Muscle layer of colon (tissue), 2 donors: ENCODE data around the gene DMKN.
"Not testable (repeated sequence)": the region's sequence is repeated elsewhere in the genome, so short reads cannot be mapped to it uniquely, and the experiment has no call there.

ENCODE experiments used
- H3K27ac ChIP-seq: one replicate; pipeline ENCODE4 v1.7.0; 2013; ENCODE audit warnings: low read depth, mild to moderate bottlenecking, low read length, moderate library complexity
- H3K27me3 ChIP-seq, 2 donors: one replicate each; pipeline ENCODE4 v1.7.0; 2013; ENCODE audit warnings: low read length in 2 of 2, mild to moderate bottlenecking in 2 of 2; ENCODE audit not compliant: insufficient read depth in 2 of 2, control insufficient read depth in 1 of 2
- H3K36me3 ChIP-seq: one replicate; pipeline ENCODE4 v1.7.0; 2013; ENCODE audit warnings: mild to moderate bottlenecking, low read length; ENCODE audit not compliant: insufficient read depth
- H3K4me1 ChIP-seq: one replicate; pipeline ENCODE4 v1.7.0; 2013; ENCODE audit warnings: mild to moderate bottlenecking, low read length; ENCODE audit not compliant: insufficient read depth
- H3K4me3 ChIP-seq, 2 donors: one replicate each; pipeline ENCODE4 v1.7.0; 2013; ENCODE audit warnings: low read length in 2 of 2, low read depth in 1 of 2, mild to moderate bottlenecking in 1 of 2, moderate library complexity in 1 of 2
- H3K9ac ChIP-seq: one replicate; pipeline ENCODE4 v1.7.0; 2013; ENCODE audit warnings: low read length
- H3K9me3 ChIP-seq: one replicate; pipeline ENCODE4 v1.7.0; 2013; ENCODE audit warnings: mild to moderate bottlenecking, low read length
- donor health status: abdominal sarcoma.
- donor health status: Adenocarcinoma of cecum.

DMKN gene

DNA sequence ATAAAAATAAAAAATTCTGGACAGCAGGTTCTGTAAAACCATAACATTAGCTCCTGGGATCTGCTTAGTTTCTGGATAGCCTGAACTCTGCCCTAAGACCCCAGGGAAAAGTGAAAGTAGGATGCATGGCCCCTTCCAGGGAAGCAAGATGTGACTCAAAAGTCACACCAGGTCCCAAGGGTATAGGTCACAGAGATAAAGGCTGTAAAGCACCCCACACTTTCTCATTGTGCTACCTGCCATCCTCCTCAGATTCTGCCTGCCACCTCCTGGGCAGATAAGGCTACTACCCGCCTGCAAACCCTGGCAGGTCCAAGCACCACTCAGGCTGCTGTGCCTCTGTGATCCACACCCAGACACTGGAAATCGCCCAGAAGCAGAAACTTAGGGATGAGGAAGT is 44.8 kb downstream of the DMKN start:
- no peaks in the 10 kb centered on the region for H3K4me1 ChIP-seq
- no peaks in the 10 kb centered on the region for H3K27me3 ChIP-seq
- no peak overlapping the region for H3K27ac ChIP-seq
- no peak overlapping the region for H3K4me3 ChIP-seq
- H3K9me3 ChIP-seq = no peaks in the 10 kb centered on the region
- H3K36me3 ChIP-seq = no peaks in the 10 kb centered on the region
- H3K9ac ChIP-seq = no peak overlapping the region

DNA sequence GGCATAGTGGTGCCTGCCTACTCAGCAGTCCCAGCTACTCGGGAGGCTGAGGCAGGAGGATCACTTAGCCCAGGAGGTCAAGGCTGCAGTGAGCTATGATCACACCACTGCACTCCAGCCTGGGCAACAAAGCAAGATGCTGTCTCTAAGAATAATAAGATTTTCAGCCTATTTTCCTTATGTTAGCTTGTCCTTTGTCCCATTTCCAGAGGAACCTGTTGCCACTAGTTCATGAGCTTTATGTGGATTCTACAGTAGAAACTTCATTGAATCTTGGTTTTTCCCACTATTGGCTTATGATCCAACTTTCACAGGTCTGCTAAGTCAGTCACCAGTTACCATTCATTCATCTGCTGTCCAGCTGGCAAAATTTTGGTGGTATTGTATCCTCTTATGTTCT is 47.2 kb downstream of the DMKN start:
- no peaks in the 10 kb centered on the region for H3K4me1 ChIP-seq
- no peaks in the 10 kb centered on the region for H3K36me3 ChIP-seq
- H3K27ac ChIP-seq = no peak overlapping the region
- no peaks in the 10 kb centered on the region for H3K27me3 ChIP-seq
- H3K9ac ChIP-seq = no peak overlapping the region
- no peak overlapping the region for H3K4me3 ChIP-seq
- H3K9me3 ChIP-seq = no peaks in the 10 kb centered on the region

DNA sequence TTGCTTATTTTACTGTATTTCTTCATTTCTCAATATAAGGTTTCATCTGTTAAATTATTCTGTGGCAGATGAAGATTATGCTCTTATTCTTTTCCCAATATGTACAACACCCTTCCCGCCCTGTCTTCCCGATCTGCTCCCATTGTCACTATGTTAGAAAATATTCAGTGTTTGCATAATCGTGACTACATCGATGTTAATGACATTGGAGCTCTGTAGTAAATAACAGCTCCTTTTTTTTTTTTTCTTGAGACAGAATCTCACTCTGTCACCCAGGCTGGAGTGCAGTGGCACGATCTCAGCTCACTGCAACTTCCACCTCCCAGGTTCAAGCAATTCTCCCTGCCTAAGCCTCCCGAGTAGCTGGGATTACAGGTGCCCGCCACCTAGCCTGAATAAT is 50.5 kb downstream of the DMKN start:
- H3K9ac ChIP-seq, H3K4me1 ChIP-seq, H3K36me3 ChIP-seq, H3K4me3 ChIP-seq, H3K27me3 ChIP-seq, H3K9me3 ChIP-seq, H3K27ac ChIP-seq: not testable (repeated sequence)

DNA sequence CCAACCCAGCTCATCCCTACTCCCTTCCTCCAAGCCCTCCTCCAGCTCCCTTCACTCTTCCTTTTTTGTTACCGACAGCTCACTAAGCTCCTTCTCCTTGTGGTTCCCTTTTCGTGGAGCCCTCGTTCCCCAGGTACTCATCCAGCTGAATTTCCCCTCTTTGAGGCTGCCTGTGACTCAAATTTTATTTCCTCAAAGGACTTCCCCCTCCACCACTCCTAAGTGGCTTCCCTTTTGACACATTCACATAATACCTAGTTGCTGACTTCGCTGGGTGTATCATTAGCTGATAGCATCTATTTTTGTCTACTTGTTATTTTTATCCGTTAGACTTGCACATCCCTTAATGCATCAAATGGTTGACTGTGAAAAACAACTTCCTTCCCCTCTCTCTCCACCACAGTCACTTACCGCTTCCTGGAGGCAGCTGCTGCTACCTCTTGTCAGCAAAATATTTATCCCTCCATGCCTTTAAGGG is 50.9 kb downstream of the DMKN start:
- Histone ChIP-seq H3K4me3 (no peak overlapping the region), H3K9me3 (no peaks in the 10 kb centered on the region), H3K27ac (no peak overlapping the region), H3K4me1 (peaks cover 4% of the 10 kb centered on the region), H3K27me3 (no peaks in the 10 kb centered on the region), H3K36me3 (no peaks in the 10 kb centered on the region), H3K9ac (no peak overlapping the region)

DNA sequence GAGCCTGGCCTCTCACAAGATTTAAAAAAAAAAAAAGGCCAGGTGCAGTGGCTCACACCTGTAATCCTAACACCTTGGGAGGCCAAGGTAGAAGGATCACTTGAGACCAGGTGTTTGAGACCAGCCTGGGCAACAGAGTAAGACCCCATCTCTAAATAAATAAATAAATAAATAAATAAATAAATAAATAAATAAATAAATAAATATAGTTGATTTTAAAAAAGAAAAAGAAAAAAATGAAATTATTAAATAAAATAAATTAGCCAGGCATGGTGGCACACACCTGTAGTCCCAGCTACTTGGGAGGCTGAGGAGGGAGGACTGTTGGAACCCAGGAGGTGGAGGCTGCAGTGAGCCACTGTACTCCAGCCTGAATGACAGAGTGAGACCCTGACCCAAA is 51.7 kb downstream of the DMKN start:
- not testable (repeated sequence) for H3K4me3 ChIP-seq, H3K4me1 ChIP-seq, H3K27me3 ChIP-seq, H3K9ac ChIP-seq, H3K27ac ChIP-seq, H3K36me3 ChIP-seq, H3K9me3 ChIP-seq

DNA sequence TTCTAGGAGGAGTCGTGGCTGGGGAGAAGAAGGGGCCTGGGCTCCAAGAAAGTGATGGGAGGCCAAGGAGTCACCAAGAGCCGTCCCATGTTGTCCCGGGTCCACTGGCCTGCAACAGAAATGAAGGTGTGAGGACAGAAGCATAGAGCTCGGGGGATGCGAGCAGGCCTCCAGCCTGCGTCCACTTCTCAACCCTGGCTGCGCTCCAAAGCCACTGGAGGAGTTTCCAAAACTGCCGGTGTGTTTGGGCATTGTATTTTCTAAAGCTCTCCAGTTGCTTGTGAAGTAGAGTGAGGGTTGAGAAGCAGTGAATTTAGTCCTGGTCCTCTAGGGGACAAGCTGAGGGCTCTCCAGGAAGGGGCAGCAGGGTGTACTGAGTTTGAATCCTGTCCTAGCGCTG is 52.4 kb downstream of the DMKN start:
- Histone ChIP-seq H3K9me3 (no peaks in the 10 kb centered on the region), H3K9ac (no peak overlapping the region), H3K27ac (no peak overlapping the region), H3K4me1 (peaks cover 4% of the 10 kb centered on the region), H3K27me3 (no peaks in the 10 kb centered on the region), H3K36me3 (no peaks in the 10 kb centered on the region), H3K4me3 (no peak overlapping the region)

DNA sequence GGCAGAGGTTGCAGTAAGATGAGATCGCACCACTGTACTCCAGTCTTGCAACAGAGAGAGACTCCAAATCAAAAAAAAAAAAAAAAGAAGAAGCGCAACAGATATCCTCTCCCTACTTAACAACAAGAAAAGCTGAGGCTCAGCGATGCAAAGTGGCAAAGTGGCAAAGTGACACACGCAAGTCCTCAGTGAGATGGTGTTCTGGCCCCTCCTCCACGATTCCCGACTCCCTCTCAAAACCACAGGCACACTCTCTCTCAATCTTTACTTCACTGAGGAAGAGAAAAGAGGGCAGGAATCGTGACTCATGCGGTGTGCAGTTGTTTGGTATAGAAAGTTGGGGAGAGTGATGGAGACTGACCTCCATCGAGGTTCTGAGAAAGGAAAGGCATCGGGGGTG is 52.8 kb downstream of the DMKN start:
- Histone ChIP-seq H3K27me3 (no peaks in the 10 kb centered on the region), H3K36me3 (no peaks in the 10 kb centered on the region), H3K4me3 (no peak overlapping the region), H3K9ac (no peak overlapping the region), H3K9me3 (no peaks in the 10 kb centered on the region), H3K27ac (no peak overlapping the region), H3K4me1 (peaks cover 4% of the 10 kb centered on the region)

GRCh38 chr19:35459414-35460082 is 53.9 kb downstream of the DMKN start:
- Histone ChIP-seq H3K27me3 (no peaks in the 10 kb centered on the region), H3K9ac (no peak overlapping the region), H3K27ac (no peak overlapping the region), H3K36me3 (no peaks in the 10 kb centered on the region), H3K4me1 (peaks cover 4% of the 10 kb centered on the region), H3K9me3 (no peaks in the 10 kb centered on the region), H3K4me3 (no peak overlapping the region)

- Histone ChIP-seq H3K4me1 (peaks cover 4% of the 10 kb centered on the region), H3K9me3 (no peaks in the 10 kb centered on the region), H3K9ac (no peak overlapping the region), H3K36me3 (no peaks in the 10 kb centered on the region), H3K27ac (no peak overlapping the region), H3K27me3 (no peaks in the 10 kb centered on the region), H3K4me3 (no peak overlapping the region)
Measured at GRCh38 chr19:35458731-35459391, 54.6 kb downstream of the DMKN start.

GRCh38 chr19:35458192-35458591 is 55.3 kb downstream of the DMKN start:
- H3K9me3 ChIP-seq = no peaks in the 10 kb centered on the region
- H3K27me3 ChIP-seq = no peaks in the 10 kb centered on the region
- peaks cover 4% of the 10 kb centered on the region for H3K4me1 ChIP-seq
- no peaks in the 10 kb centered on the region for H3K36me3 ChIP-seq
- no peak overlapping the region for H3K4me3 ChIP-seq
- no peak overlapping the region for H3K9ac ChIP-seq
- no peak overlapping the region for H3K27ac ChIP-seq

- Histone ChIP-seq H3K4me3 (no peak overlapping the region), H3K9me3 (no peaks in the 10 kb centered on the region), H3K4me1 (peaks cover 4% of the 10 kb centered on the region), H3K36me3 (no peaks in the 10 kb centered on the region), H3K27ac (no peak overlapping the region), H3K9ac (no peak overlapping the region), H3K27me3 (no peaks in the 10 kb centered on the region)
Measured at GRCh38 chr19:35457173-35457572, 56.3 kb downstream of the DMKN start.

GRCh38 chr19:35455616-35456201 is 57.7 kb downstream of the DMKN start:
- Histone ChIP-seq H3K4me1 (peaks cover 4% of the 10 kb centered on the region), H3K9me3 (no peaks in the 10 kb centered on the region), H3K27ac (no peak overlapping the region), H3K9ac (no peak overlapping the region), H3K4me3 (no peak overlapping the region), H3K27me3 (no peaks in the 10 kb centered on the region), H3K36me3 (no peaks in the 10 kb centered on the region)
